Activated CD8-positive, alpha-beta memory T cell treated with anti-CD3 and anti-CD28 coated beads, Interleukin-2, amount 50 U/mL, for 24 hours (primary cell): ENCODE data around the gene SNRPD1.
"Not testable (repeated sequence)": the region's sequence is repeated elsewhere in the genome, so short reads cannot be mapped to it uniquely, and the experiment has no call there.

ENCODE experiments used
- DNase-seq: peaks from one replicate; pipeline ENCODE4 v3.0.0-alpha.2; 2020; ENCODE audit errors: extremely low read depth

Gene SNRPD1

GRCh38 chr18:21636769-21637168 lies 24.7 kb downstream of the SNRPD1 start:
- DNase-seq = no peak

GRCh38 chr18:21638822-21639221 lies 26.7 kb downstream of the SNRPD1 start:
- no peak for DNase-seq

- not testable (repeated sequence) for DNase-seq
These were observed 28.3 kb downstream of the SNRPD1 start for GRCh38 chr18:21640375-21640774.

- no peak for DNase-seq
These were observed 38.2 kb downstream of the SNRPD1 start for GRCh38 chr18:21650311-21650710.

- DNase-seq = no peak
These were observed 40.0 kb downstream of the SNRPD1 start for GRCh38 chr18:21652073-21652472.

- no peak for DNase-seq
These were observed 41.2 kb downstream of the SNRPD1 start for GRCh38 chr18:21653361-21653760.

- DNase-seq = no peak
These were observed 44.3 kb downstream of the SNRPD1 start for GRCh38 chr18:21656402-21656801.

- no peak for DNase-seq
These were observed 48.0 kb downstream of the SNRPD1 start for GRCh38 chr18:21660078-21660477.

GRCh38 chr18:21662581-21662980 lies 50.5 kb downstream of the SNRPD1 start:
- no peak for DNase-seq

- no peak for DNase-seq
These were observed 51.5 kb downstream of the SNRPD1 start for GRCh38 chr18:21663578-21663977.

- no peak for DNase-seq
These were observed 52.0 kb downstream of the SNRPD1 start for GRCh38 chr18:21664069-21664468.

GRCh38 chr18:21669736-21670285 lies 57.7 kb downstream of the SNRPD1 start:
- no peak for DNase-seq

GRCh38 chr18:21672521-21673267 lies 60.6 kb downstream of the SNRPD1 start:
- DNase-seq = no peak

- not testable (repeated sequence) for DNase-seq
These were observed 63.2 kb downstream of the SNRPD1 start for GRCh38 chr18:21675354-21675753.

- DNase-seq = no peak
These were observed 66.7 kb downstream of the SNRPD1 start for GRCh38 chr18:21678859-21679258.

- no peak for DNase-seq
These were observed 68.0 kb downstream of the SNRPD1 start for GRCh38 chr18:21680161-21680560.

- DNase-seq = no peak
These were observed 70.4 kb downstream of the SNRPD1 start for GRCh38 chr18:21682371-21683051.
